Activated CD4-positive, alpha-beta T cell treated with anti-CD3 and anti-CD28 coated beads, Interleukin-2, amount 10 ng/mL, durations not matched to agents 24 days and 14 days (primary cell): ENCODE measurements around the gene RHBDD3. TPM values are rescaled to one million over a fixed set of nuclear protein-coding genes. Genes with fewer than 3 reads are reported as not detected.
A peak's percentile ranks its signal among the peaks of the same experiment; 100 is the strongest.

Experiments used
- DNase-seq: peaks from one replicate; pipeline ENCODE4 v3.0.0; 2022
- H3K27ac Mint-ChIP-seq: one replicate; pipeline ENCODE4 v1.8.0; 2022; ENCODE audit warnings: mild to moderate bottlenecking, mixed read lengths
- H3K27me3 Mint-ChIP-seq: one replicate; pipeline ENCODE4 v1.8.0; 2022; ENCODE audit warnings: mixed read lengths
- H3K36me3 Mint-ChIP-seq: one replicate; pipeline ENCODE4 v1.8.0; 2022; ENCODE audit warnings: low read depth, mild to moderate bottlenecking, mixed read lengths
- H3K4me1 Mint-ChIP-seq: one replicate; pipeline ENCODE4 v1.8.0; 2021; ENCODE audit warnings: mixed read lengths
- H3K4me3 Mint-ChIP-seq: one replicate; pipeline ENCODE4 v1.8.0; 2022; ENCODE audit warnings: mild to moderate bottlenecking, moderate library complexity, mixed read lengths
- H3K9me3 Mint-ChIP-seq: one replicate; pipeline ENCODE4 v1.8.0; 2021; ENCODE audit warnings: mixed read lengths
- intact Hi-C: fragments of 100-400 bp; cut with micrococcal nuclease; formaldehyde crosslinking; loops from one replicate; pipeline ENCODE4 v1.15.1; 2023
- total RNA-seq: library from RNA; stranded (reverse); gene quantifications from 2 replicates; pipeline ENCODE4 v1.2.3, GENCODE V29; 2022

The RHBDD3 gene
- total RNA-seq, 1 donor from 2014 or later, result 49.5 TPM

GRCh38 chr22:29299136-29299900 is 31.5 kb upstream of the RHBDD3 start:
- peaks cover 1% of the 10 kb centered on the region for H3K27me3 Mint-ChIP-seq
- H3K36me3 Mint-ChIP-seq, result peaks cover 54% of the 10 kb centered on the region
- intact Hi-C loops, result no loop called here
- no peak for DNase-seq
- no peak overlapping the region for H3K4me3 Mint-ChIP-seq
- H3K4me1 Mint-ChIP-seq, result peaks cover 6% of the 10 kb centered on the region
- no peaks in the 10 kb centered on the region for H3K9me3 Mint-ChIP-seq
- H3K27ac Mint-ChIP-seq, result peak overlapping the region; percentile 20

- Mint-ChIP-seq H3K27me3 (no peaks in the 10 kb centered on the region), H3K27ac (no peak overlapping the region), H3K9me3 (no peaks in the 10 kb centered on the region), H3K36me3 (peaks cover 60% of the 10 kb centered on the region), H3K4me3 (no peak overlapping the region), H3K4me1 (peaks cover 6% of the 10 kb centered on the region)
- intact Hi-C loops, result no loop called here
- DNase-seq, result no peak
Observed at GRCh38 chr22:29298641-29299040, 30.9 kb upstream of the RHBDD3 start.

DNA sequence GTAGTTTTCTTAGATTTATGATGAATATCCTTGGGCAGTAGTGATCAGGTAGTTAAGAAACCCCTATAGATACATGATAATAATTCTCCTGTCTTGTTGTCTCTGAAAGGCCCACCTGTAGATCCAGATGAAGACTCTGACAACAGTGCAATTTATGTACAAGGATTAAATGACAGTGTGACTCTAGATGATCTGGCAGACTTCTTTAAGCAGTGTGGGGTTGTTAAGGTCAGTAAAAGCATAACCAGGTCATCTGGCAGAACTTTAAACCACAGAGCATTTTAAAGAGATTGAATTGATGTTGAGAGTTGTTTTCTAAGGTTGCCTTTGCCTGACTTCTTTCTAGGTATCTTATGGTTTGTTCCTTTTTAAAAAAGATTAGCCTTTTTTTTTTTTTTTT is 24.6 kb upstream of the RHBDD3 start:
- H3K36me3 Mint-ChIP-seq, result peaks cover 76% of the 10 kb centered on the region
- intact Hi-C loops, result no loop called here

DNA sequence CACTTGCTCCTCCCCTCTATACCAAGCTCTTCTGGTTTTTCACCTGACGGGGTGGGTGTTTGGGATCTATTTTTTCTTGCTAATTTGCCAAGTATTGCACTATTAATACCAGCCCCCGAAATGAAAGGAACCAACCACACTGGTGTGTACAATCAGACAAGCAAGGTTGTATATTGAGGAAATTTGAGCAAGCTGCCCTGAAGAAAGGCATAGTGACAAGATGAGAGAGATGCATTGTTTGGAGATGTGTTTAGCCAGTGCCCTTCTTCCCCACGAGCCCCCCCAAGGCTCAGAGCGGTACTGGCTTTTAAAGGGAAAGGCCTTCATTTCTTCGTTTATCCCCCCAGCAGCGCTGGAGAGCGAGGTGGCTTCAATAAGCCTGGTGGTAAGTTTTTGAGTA is 23.4 kb upstream of the RHBDD3 start:
- no peak for DNase-seq
- Mint-ChIP-seq H3K36me3 (peaks cover 77% of the 10 kb centered on the region), H3K27me3 (no peaks in the 10 kb centered on the region), H3K4me3 (no peak overlapping the region), H3K4me1 (peaks cover 9% of the 10 kb centered on the region), H3K9me3 (no peaks in the 10 kb centered on the region), H3K27ac (no peak overlapping the region)
- intact Hi-C loops, result no loop called here

More for the DNA sequence above, 24.6 kb upstream of the RHBDD3 start:
- no peak for DNase-seq
- Mint-ChIP-seq H3K27ac (no peak overlapping the region), H3K27me3 (no peaks in the 10 kb centered on the region), H3K4me1 (peaks cover 9% of the 10 kb centered on the region), H3K9me3 (no peaks in the 10 kb centered on the region), H3K4me3 (no peak overlapping the region)

- no peak overlapping the region for H3K4me3 Mint-ChIP-seq
- intact Hi-C loops, result no loop called here
- no peak for DNase-seq
- H3K9me3 Mint-ChIP-seq, result no peaks in the 10 kb centered on the region
- no peak overlapping the region for H3K27ac Mint-ChIP-seq
- H3K36me3 Mint-ChIP-seq, result peaks cover 79% of the 10 kb centered on the region
- H3K27me3 Mint-ChIP-seq, result no peaks in the 10 kb centered on the region
- peaks cover 9% of the 10 kb centered on the region for H3K4me1 Mint-ChIP-seq
Observed at GRCh38 chr22:29290061-29290460, 22.3 kb upstream of the RHBDD3 start.

- H3K27me3 Mint-ChIP-seq, result no peaks in the 10 kb centered on the region
- peak overlapping the region; percentile 43 for H3K27ac Mint-ChIP-seq
- peaks cover 78% of the 10 kb centered on the region for H3K36me3 Mint-ChIP-seq
- no peaks in the 10 kb centered on the region for H3K9me3 Mint-ChIP-seq
- no peak overlapping the region for H3K4me3 Mint-ChIP-seq
- DNase-seq, result no peak
- intact Hi-C loops, result no loop called here
- peaks cover 13% of the 10 kb centered on the region for H3K4me1 Mint-ChIP-seq
Observed at GRCh38 chr22:29288837-29289236, 21.1 kb upstream of the RHBDD3 start.

- H3K27ac Mint-ChIP-seq, result no peak overlapping the region
- no peaks in the 10 kb centered on the region for H3K27me3 Mint-ChIP-seq
- DNase-seq, result no peak
- no peak overlapping the region for H3K4me3 Mint-ChIP-seq
- peaks cover 9% of the 10 kb centered on the region for H3K4me1 Mint-ChIP-seq
- peaks cover 78% of the 10 kb centered on the region for H3K36me3 Mint-ChIP-seq
- H3K9me3 Mint-ChIP-seq, result no peaks in the 10 kb centered on the region
- intact Hi-C loops, result loop anchor here (2.0 kb wide), 1 partner anchor 13 kb away; no protein-coding TSS in a partner anchor
Observed at GRCh38 chr22:29284196-29284595, 16.4 kb upstream of the RHBDD3 start.

DNA sequence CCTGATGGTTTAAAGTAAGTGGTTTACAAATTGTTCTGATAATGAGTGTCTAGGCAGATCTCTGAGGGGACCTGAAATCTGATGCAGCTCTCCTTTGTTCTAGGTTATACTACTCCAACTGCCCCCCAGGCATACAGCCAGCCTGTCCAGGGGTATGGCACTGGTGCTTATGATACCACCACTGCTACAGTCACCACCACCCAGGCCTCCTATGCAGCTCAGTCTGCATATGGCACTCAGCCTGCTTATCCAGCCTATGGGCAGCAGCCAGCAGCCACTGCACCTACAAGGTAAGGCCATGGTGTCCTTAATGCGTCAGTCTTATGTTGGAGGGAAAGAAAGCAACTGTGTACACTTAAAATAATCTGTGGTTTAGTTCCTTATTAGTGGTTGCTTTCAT is 10.1 kb upstream of the RHBDD3 start:
- no peaks in the 10 kb centered on the region for H3K27me3 Mint-ChIP-seq
- no peak overlapping the region for H3K27ac Mint-ChIP-seq
- peaks cover 85% of the 10 kb centered on the region for H3K36me3 Mint-ChIP-seq
- no peaks in the 10 kb centered on the region for H3K9me3 Mint-ChIP-seq
- no peak overlapping the region for H3K4me3 Mint-ChIP-seq
- DNase-seq, result no peak
- H3K4me1 Mint-ChIP-seq, result peaks cover 25% of the 10 kb centered on the region
- intact Hi-C loops, result no loop called here

DNA sequence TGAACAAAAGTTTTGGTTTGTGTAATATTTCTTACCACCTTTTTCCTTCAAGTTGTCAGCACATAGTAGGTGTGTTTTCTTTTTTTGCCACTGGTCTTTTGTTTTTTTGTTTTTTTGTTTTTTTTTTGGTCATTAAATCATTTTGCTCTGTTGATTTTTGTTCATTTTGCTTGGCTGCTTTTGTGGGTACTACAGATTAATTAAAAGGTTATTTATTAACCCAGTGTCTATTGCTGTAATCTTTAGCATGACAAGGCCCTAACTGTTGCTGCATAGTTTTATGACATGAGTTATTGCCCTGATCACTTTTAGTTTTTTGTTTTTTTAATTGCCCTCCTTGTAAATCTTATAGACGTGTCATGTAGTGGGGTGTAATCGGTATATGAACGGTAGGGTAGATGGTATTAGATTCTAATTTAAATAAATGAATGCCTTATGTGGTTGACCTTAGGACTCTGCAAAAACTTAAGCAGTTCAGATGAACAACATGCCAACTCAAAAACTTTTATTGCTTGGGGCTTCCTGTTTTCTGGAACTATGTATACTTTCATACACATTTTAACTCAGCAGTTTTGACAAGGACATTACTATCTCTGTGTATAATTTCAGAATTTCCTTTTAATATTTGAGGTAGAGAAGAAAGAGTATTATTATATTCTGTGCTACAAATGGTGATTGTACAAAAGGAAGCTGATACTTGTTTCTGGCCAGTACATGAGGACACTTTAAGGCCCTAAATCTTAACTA is 8.2 kb upstream of the RHBDD3 start:
- DNase-seq, result no peak
- Mint-ChIP-seq H3K36me3 (peaks cover 85% of the 10 kb centered on the region), H3K27ac (no peak overlapping the region), H3K4me1 (peaks cover 39% of the 10 kb centered on the region), H3K27me3 (no peaks in the 10 kb centered on the region), H3K4me3 (no peak overlapping the region), H3K9me3 (no peaks in the 10 kb centered on the region)
- intact Hi-C loops, result no loop called here

- H3K9me3 Mint-ChIP-seq, result no peaks in the 10 kb centered on the region
- no peak overlapping the region for H3K27ac Mint-ChIP-seq
- H3K36me3 Mint-ChIP-seq, result peaks cover 86% of the 10 kb centered on the region
Observed at GRCh38 chr22:29275167-29275566, 7.4 kb upstream of the RHBDD3 start.

GRCh38 chr22:29272624-29273023 is 4.8 kb upstream of the RHBDD3 start:
- intact Hi-C loops, result no loop called here
- DNase-seq, result no peak
- no peak overlapping the region for H3K4me3 Mint-ChIP-seq
- H3K9me3 Mint-ChIP-seq, result no peaks in the 10 kb centered on the region
- H3K27ac Mint-ChIP-seq, result no peak overlapping the region
- H3K27me3 Mint-ChIP-seq, result peaks cover 3% of the 10 kb centered on the region
- H3K36me3 Mint-ChIP-seq, result peaks cover 84% of the 10 kb centered on the region
- peaks cover 52% of the 10 kb centered on the region for H3K4me1 Mint-ChIP-seq

More at GRCh38 chr22:29275167-29275566, 7.4 kb upstream of the RHBDD3 start:
- intact Hi-C loops, result no loop called here
- DNase-seq, result no peak
- Mint-ChIP-seq H3K27me3 (no peaks in the 10 kb centered on the region), H3K4me1 (peaks cover 47% of the 10 kb centered on the region), H3K4me3 (no peak overlapping the region)

DNA sequence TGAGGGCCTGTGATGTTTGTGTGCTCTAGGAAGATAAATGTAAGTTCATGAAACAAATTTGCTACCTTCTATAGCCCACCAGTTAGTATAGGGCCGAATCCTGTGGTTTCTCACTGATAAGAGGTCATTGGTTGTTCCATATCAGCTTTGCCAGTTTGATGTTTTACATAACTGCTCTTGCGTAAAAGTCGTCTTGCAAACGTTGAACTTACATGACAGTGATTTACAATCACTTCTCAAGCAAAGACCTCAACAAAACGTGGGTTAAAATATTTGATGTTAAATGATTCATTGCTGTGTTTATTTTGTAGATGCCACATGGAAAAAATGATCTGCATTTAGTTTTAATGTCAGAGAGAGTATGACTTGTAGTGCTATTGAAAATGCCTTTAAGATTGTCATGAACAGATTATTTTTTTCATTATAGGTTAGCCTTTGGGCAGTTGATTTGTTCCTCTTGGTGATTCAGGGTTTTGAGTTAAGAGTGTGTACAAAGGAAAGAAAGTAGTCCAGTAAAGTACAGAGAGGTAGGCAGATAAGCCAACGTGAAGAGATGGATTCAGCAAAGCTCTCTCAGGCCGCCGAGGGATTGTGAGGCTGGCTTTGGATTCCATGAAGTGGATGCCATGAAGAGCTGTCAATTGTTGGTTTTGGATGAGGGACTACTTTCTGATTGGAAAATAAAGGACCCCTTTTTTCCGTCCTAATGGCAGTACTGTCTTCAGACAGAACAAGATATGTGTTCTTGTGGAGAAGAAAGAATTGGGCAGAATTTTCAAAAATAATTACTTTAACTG is 2.9 kb upstream of the RHBDD3 start:
- H3K4me1 Mint-ChIP-seq, result peaks cover 56% of the 10 kb centered on the region
- no peaks in the 10 kb centered on the region for H3K9me3 Mint-ChIP-seq
- H3K36me3 Mint-ChIP-seq, result peaks cover 77% of the 10 kb centered on the region
- intact Hi-C loops, result loop anchor here (2.0 kb wide), 1 partner anchor 14 kb away; no protein-coding TSS in a partner anchor
- DNase-seq, result no peak
- peak overlapping the region; percentile 99 for H3K4me3 Mint-ChIP-seq
- peak overlapping the region; percentile 87 for H3K27ac Mint-ChIP-seq
- peaks cover 3% of the 10 kb centered on the region for H3K27me3 Mint-ChIP-seq

DNA sequence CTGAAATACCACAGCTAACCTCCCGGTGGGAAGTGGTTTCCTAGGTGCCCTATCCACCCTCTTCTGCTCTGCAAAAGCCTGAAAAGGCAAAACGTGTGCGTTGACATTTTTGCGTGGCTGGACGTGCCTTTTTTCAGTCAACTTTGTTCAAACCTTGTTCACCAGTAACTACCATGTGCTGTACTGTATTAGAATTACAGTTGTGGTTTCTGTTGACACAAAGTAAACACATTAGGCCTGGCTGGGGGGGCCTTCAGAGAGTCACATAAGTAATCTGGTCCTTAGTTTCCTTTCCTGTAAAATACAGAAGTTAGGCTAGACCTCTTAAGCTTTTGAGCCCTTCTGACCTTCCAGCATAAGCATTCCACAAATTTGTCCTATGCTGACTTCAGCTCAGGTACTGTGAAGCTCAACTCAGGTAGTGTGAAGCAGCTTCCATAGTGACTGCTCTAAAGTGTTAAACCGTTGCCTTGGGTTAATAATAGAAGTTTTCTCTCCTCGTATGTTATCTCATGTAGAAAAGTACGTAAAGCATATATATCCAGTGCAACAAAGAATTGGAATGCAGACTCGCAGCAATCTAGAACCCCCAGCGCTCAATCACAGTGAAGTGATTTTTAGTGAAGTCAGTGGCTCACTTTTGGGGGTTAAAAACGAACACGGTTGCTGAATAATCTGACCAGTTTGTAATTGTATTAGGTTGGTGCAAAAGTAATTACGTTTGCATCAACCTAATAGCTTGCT is 2.1 kb upstream of the RHBDD3 start:
- Mint-ChIP-seq H3K4me3 (peak overlapping the region; percentile 99), H3K27me3 (peaks cover 3% of the 10 kb centered on the region), H3K27ac (peak overlapping the region; percentile 99), H3K4me1 (peaks cover 52% of the 10 kb centered on the region), H3K36me3 (peaks cover 71% of the 10 kb centered on the region), H3K9me3 (no peaks in the 10 kb centered on the region)
- peak; percentile 71 for DNase-seq
- intact Hi-C loops, result loop anchor here (2.0 to 5.0 kb wide), 4 partner anchors 15 to 1351 kb away; partner anchors contain the start of genes GAS2L1, PITPNB and TBC1D10A
